Vagina (tissue), 2 donors: ENCODE data around the gene KDM2A. TPM values are rescaled to one million over a fixed set of nuclear protein-coding genes. Genes with fewer than 3 reads are reported as not detected.

ENCODE experiments used
- DNase-seq, 2 donors: peaks; one replicate each; pipeline ENCODE4 v3.0.0-alpha.2; 2017; ENCODE audit errors: extremely low spot score in 2 of 2
- H3K27ac ChIP-seq: fragments of 200-600 bp; sonication (generic); one replicate; pipeline ENCODE4 v1.5.1; 2019
- H3K27me3 ChIP-seq: fragments of 200-600 bp; sonication (generic); one replicate; pipeline ENCODE4 v1.5.1; 2019
- H3K36me3 ChIP-seq, 2 donors: fragments of 200-600 bp; sonication (generic); one replicate each; pipeline ENCODE4 v1.5.1; 2017 to 2019
- H3K4me1 ChIP-seq: fragments of 200-600 bp; sonication (generic); one replicate; pipeline ENCODE4 v1.5.1; 2019
- H3K4me3 ChIP-seq, 2 donors: fragments of 200-600 bp; sonication (generic); 1 replicate in 1 of 2; 2 replicates in 1 of 2; pipeline ENCODE4 v1.5.1; 2016 to 2019
- H3K9me3 ChIP-seq: fragments of 200-600 bp; sonication (generic); one replicate; pipeline ENCODE4 v1.5.1; 2019
- CTCF ChIP-seq, 3 experiments: fragments of 450-650 bp in 2 of 3; fragments of 200-600 bp in 1 of 3; sonication (generic) in 1 of 3; IDR thresholded peaks; one replicate each; pipeline ENCODE4 v1.5.1; 2017 to 2019; ENCODE audit warnings: antibody characterized with exemption in 3 of 3, mild to moderate bottlenecking in 2 of 3, moderate library complexity in 2 of 3
- POLR2A ChIP-seq, 2 donors: fragments of 450-650 bp; IDR thresholded peaks; one replicate each; pipeline ENCODE4 v1.6.1; 2017; ENCODE audit warnings: antibody characterized with exemption in 2 of 2, mild to moderate bottlenecking in 2 of 2, moderate library complexity in 2 of 2
- POLR2AphosphoS5 ChIP-seq, 2 donors: sonication (generic); formaldehyde crosslinking; IDR thresholded peaks; one replicate each; pipeline ENCODE4 v1.9.0; 2017; ENCODE audit warnings: antibody characterized with exemption in 2 of 2, mild to moderate bottlenecking in 2 of 2, low read depth in 1 of 2; ENCODE audit not compliant: insufficient read depth in 1 of 2
- intact Hi-C: fragments of 100-400 bp; cut with DNase I; formaldehyde crosslinking; loops from one replicate; pipeline ENCODE4 v1.15.1; 2023
- total RNA-seq: library from RNA; depleted of rRNA; stranded (reverse); fragments of >200 nt; gene quantifications from one replicate; pipeline ENCODE4 v1.2.3, GENCODE V29; 2016

The KDM2A gene
- total RNA-seq, 1 donor from 2014 or later = 51.8 TPM

- Histone ChIP-seq H3K9me3 (no peaks in the 10 kb centered on the region), H3K27me3 (no peaks in the 10 kb centered on the region), H3K27ac (peak overlapping the region; percentile 93), H3K4me3 (no peak overlapping the region), H3K36me3 (peaks cover 5 to 56% of the 10 kb centered on the region in 2 donors), H3K4me1 (peaks cover 52% of the 10 kb centered on the region)
- DNase-seq = no peak
- intact Hi-C loops = no loop called here
- TF ChIP-seq POLR2A (IDR thresholded peaks at IDR 0.05) (no peak), POLR2AphosphoS5 (IDR thresholded peaks at IDR 0.05; ENCODE audit: insufficient read depth in 1 of 2, low read depth in 1 of 2) (peak in 1 of 2 donors; percentile 17), CTCF (IDR thresholded peaks at IDR 0.05) (no peak)
Observed at GRCh38 chr11:67286621-67287333, 167.7 kb downstream of the KDM2A start.

GRCh38 chr11:67287355-67288197 is 168.5 kb downstream of the KDM2A start:
- H3K9me3 ChIP-seq = no peaks in the 10 kb centered on the region
- peaks cover 5 to 52% of the 10 kb centered on the region in 2 donors for H3K36me3 ChIP-seq
- TF ChIP-seq CTCF (IDR thresholded peaks at IDR 0.05) (no peak), POLR2A (IDR thresholded peaks at IDR 0.05) (no peak), POLR2AphosphoS5 (IDR thresholded peaks at IDR 0.05; ENCODE audit: insufficient read depth in 1 of 2, low read depth in 1 of 2) (no peak)
- peak overlapping the region; percentile 93 for H3K27ac ChIP-seq
- H3K27me3 ChIP-seq = no peaks in the 10 kb centered on the region
- intact Hi-C loops = no loop called here
- H3K4me1 ChIP-seq = peaks cover 57% of the 10 kb centered on the region
- peak overlapping the region; percentile 74 to 99 for H3K4me3 ChIP-seq
- no peak for DNase-seq

- Histone ChIP-seq H3K27me3 (no peaks in the 10 kb centered on the region), H3K27ac (peak overlapping the region; percentile 93), H3K4me1 (peaks cover 62% of the 10 kb centered on the region), H3K36me3 (peaks cover 5 to 47% of the 10 kb centered on the region in 2 donors), H3K9me3 (no peaks in the 10 kb centered on the region), H3K4me3 (peak overlapping the region; percentile 74 to 99)
- intact Hi-C loops = no loop called here
- no peak for DNase-seq
- TF ChIP-seq POLR2A (IDR thresholded peaks at IDR 0.05) = no peak
- TF ChIP-seq CTCF (IDR thresholded peaks at IDR 0.05) = no peak
- TF ChIP-seq POLR2AphosphoS5 (IDR thresholded peaks at IDR 0.05; ENCODE audit: insufficient read depth in 1 of 2, low read depth in 1 of 2) = no peak
Observed at GRCh38 chr11:67288198-67288451, 169.1 kb downstream of the KDM2A start.

- intact Hi-C loops = no loop called here
- Histone ChIP-seq H3K4me3 (peak overlapping the region; percentile 74 to 99), H3K9me3 (no peaks in the 10 kb centered on the region), H3K27me3 (no peaks in the 10 kb centered on the region), H3K4me1 (peaks cover 68% of the 10 kb centered on the region), H3K36me3 (peaks cover 5 to 42% of the 10 kb centered on the region in 2 donors), H3K27ac (peak overlapping the region; percentile 93)
- DNase-seq = no peak
- TF ChIP-seq POLR2AphosphoS5 (IDR thresholded peaks at IDR 0.05; ENCODE audit: insufficient read depth in 1 of 2, low read depth in 1 of 2) = peak; percentile 56 to 96
- peak in 1 of 3 experiments; percentile 24 for TF ChIP-seq CTCF (IDR thresholded peaks at IDR 0.05)
- peak in 1 of 2 donors; percentile 60 for TF ChIP-seq POLR2A (IDR thresholded peaks at IDR 0.05)
Observed at GRCh38 chr11:67288452-67289225, 169.6 kb downstream of the KDM2A start.
